H1 (cell line): ENCODE data around the gene IL16. TPM values are rescaled to one million over a fixed set of nuclear protein-coding genes. Genes with fewer than 3 reads are reported as not detected.

Experiments
- CTCF ChIA-PET: fragments of 300-600 bp; sonication (Branson Sonifier 250); formaldehyde crosslinking; loops from one replicate; lab custom pipeline; 2021; ENCODE audit not compliant: partially characterized antibody; lab: Charles Lee
- POLR2A ChIA-PET: fragments of 300-600 bp; sonication (Branson Sonifier 250); formaldehyde crosslinking; loops from one replicate; lab custom pipeline; 2021; ENCODE audit warnings: inconsistent platforms; ENCODE audit not compliant: partially characterized antibody; lab: Charles Lee
- DNase-seq, 2 experiments: peaks; one replicate each; pipeline versions ENCODE4 v3.0.0 to v3.0.0-alpha.2; 2010 to 2022; ENCODE audit warnings: low spot score in 2 of 2, low read depth in 1 of 2, mixed read lengths in 1 of 2
- FAIRE-seq: peaks from 2 replicates; lab custom pipeline; 2011; peaks lifted over from hg19 to GRCh38; lab: Jason Lieb, UNC
- H2AFZ ChIP-seq: 2 replicates; pipeline ENCODE4 v1.8.1; 2012; ENCODE audit warnings: low read length, inconsistent platforms
- H2AK5ac ChIP-seq: 2 replicates; pipeline ENCODE4 v1.6.1; 2013; ENCODE audit warnings: low read depth, low read length
- H2BK120ac ChIP-seq: replicated peaks from 2 replicates; pipeline ENCODE3; 2013; ENCODE audit warnings: low read depth, low read length, inconsistent platforms
- H2BK12ac ChIP-seq: 2 replicates; pipeline ENCODE4 v1.6.1; 2013; ENCODE audit warnings: low read depth, low read length
- H2BK15ac ChIP-seq: 2 replicates; pipeline ENCODE4 v1.6.1; 2013; ENCODE audit warnings: low read length
- H2BK20ac ChIP-seq: 2 replicates; pipeline ENCODE4 v1.6.1; 2013; ENCODE audit warnings: low read length
- H2BK5ac ChIP-seq: 2 replicates; pipeline ENCODE4 v1.6.1; 2013; ENCODE audit warnings: low read depth, low read length
- H3K14ac ChIP-seq: 2 replicates; pipeline ENCODE4 v1.6.1; 2013; ENCODE audit warnings: inconsistent platforms; ENCODE audit not compliant: insufficient read length
- H3K18ac ChIP-seq: 2 replicates; pipeline ENCODE4 v1.6.1; 2013; ENCODE audit warnings: low read length; ENCODE audit errors: extremely low read depth
- H3K23ac ChIP-seq: 2 replicates; pipeline ENCODE4 v1.6.1; 2013; ENCODE audit warnings: inconsistent platforms; ENCODE audit not compliant: insufficient read length
- H3K23me2 ChIP-seq: 2 replicates; pipeline ENCODE4 v1.6.1; 2013; ENCODE audit warnings: low read depth, low read length
- H3K27ac ChIP-seq: 2 replicates; pipeline ENCODE4 v1.6.1; 2011; ENCODE audit warnings: low read depth, low read length, inconsistent platforms
- H3K27me3 ChIP-seq, 4 experiments: replicated peaks in 1 of 4; 1 replicate in 1 of 4; 2 replicates in 3 of 4; pipeline versions ENCODE4 v1.6.1 to v1.8.1; 2011 to 2013; ENCODE audit warnings: low read length in 3 of 4, mild to moderate bottlenecking in 3 of 4, inconsistent platforms in 2 of 4, mixed read lengths in 2 of 4, moderate library complexity in 1 of 4; ENCODE audit not compliant: control insufficient read depth in 3 of 4, insufficient read depth in 3 of 4; ENCODE audit errors: extremely low read depth in 1 of 4
- H3K36me3 ChIP-seq, 4 experiments: 2 replicates each; pipeline versions ENCODE4 v1.6.1 to v1.8.1; 2011 to 2013; ENCODE audit warnings: mild to moderate bottlenecking in 4 of 4, low read length in 3 of 4, moderate library complexity in 2 of 4, control low read depth in 1 of 4, inconsistent platforms in 1 of 4; ENCODE audit not compliant: insufficient read depth in 4 of 4, control insufficient read depth in 2 of 4
- H3K4ac ChIP-seq: replicated peaks from 2 replicates; pipeline ENCODE3; 2013; ENCODE audit warnings: low read length, low read depth, mixed read lengths, inconsistent platforms; ENCODE audit not compliant: insufficient read length
- H3K4me1 ChIP-seq, 4 experiments: replicated peaks in 1 of 4; 1 replicate in 1 of 4; 2 replicates in 3 of 4; pipeline versions ENCODE4 v1.6.1 to v1.8.1; 2011 to 2013; ENCODE audit warnings: low read length in 3 of 4, inconsistent platforms in 2 of 4, mixed read lengths in 1 of 4; ENCODE audit not compliant: insufficient read depth in 4 of 4, control insufficient read depth in 3 of 4
- H3K4me2 ChIP-seq, 2 experiments: 2 replicates each; pipeline versions ENCODE4 v1.6.1 to v1.8.1; 2011 to 2013; ENCODE audit warnings: low read depth in 2 of 2, low read length in 2 of 2, control low read depth in 1 of 2, inconsistent platforms in 1 of 2, mild to moderate bottlenecking in 1 of 2; ENCODE audit not compliant: insufficient read depth in 1 of 2
- H3K4me3 ChIP-seq, 4 experiments: fragments of 200-600, 300-600 bp in 1 of 4; sonication (generic), shearing (Covaris generic), sonication (Bioruptor Twin) in 1 of 4; 2 replicates each; pipeline versions ENCODE4 v1.5.1 to v1.8.1; 2011 to 2016; ENCODE audit warnings: low read length in 4 of 4, low read depth in 3 of 4, control low read depth in 2 of 4, inconsistent platforms in 2 of 4, mild to moderate bottlenecking in 2 of 4, mixed read lengths in 1 of 4, moderate library complexity in 1 of 4; ENCODE audit not compliant: insufficient read depth in 2 of 4; ENCODE audit errors: extremely low read depth in 1 of 4
- H3K56ac ChIP-seq: replicated peaks from 2 replicates; pipeline ENCODE3; 2013; ENCODE audit warnings: low read depth, mild to moderate bottlenecking, mixed read lengths, low read length, inconsistent platforms; ENCODE audit not compliant: insufficient read length
- H3K79me1 ChIP-seq: 2 replicates; pipeline ENCODE4 v1.6.1; 2013; ENCODE audit warnings: low read depth, low read length, control low read depth
- H3K79me2 ChIP-seq, 2 experiments: 2 replicates each; pipeline versions ENCODE4 v1.6.1 to v1.8.1; 2012 to 2013; ENCODE audit warnings: low read length in 2 of 2, mild to moderate bottlenecking in 2 of 2, inconsistent platforms in 1 of 2; ENCODE audit not compliant: insufficient read depth in 2 of 2, control insufficient read depth in 1 of 2
- H3K9ac ChIP-seq, 4 experiments: replicated peaks in 1 of 4; 1 replicate in 1 of 4; 2 replicates in 3 of 4; pipeline versions ENCODE4 v1.6.1 to v1.8.1; 2011 to 2013; ENCODE audit warnings: low read depth in 3 of 4, low read length in 3 of 4, control low read depth in 2 of 4, mild to moderate bottlenecking in 2 of 4, moderate library complexity in 2 of 4, inconsistent platforms in 1 of 4; ENCODE audit errors: extremely low read depth in 1 of 4
- H3K9me3 ChIP-seq, 2 experiments: 2 replicates each; pipeline versions ENCODE4 v1.6.1 to v1.8.1; 2012 to 2013; ENCODE audit warnings: mild to moderate bottlenecking in 2 of 2, moderate library complexity in 2 of 2, control low read depth in 1 of 2, inconsistent platforms in 1 of 2, low read depth in 1 of 2, low read length in 1 of 2, mixed read lengths in 1 of 2; ENCODE audit not compliant: insufficient read depth in 2 of 2
- H4K20me1 ChIP-seq, 2 experiments: replicated peaks in 1 of 2; 2 replicates each; pipeline versions ENCODE3 to v1.8.1; 2011 to 2013; ENCODE audit warnings: inconsistent platforms in 2 of 2, low read length in 2 of 2, mild to moderate bottlenecking in 1 of 2; ENCODE audit not compliant: insufficient read depth in 2 of 2, control insufficient read depth in 1 of 2
- H4K5ac ChIP-seq: 2 replicates; pipeline ENCODE4 v1.6.1; 2013; ENCODE audit warnings: low read length, low read depth, mixed read lengths, inconsistent platforms; ENCODE audit not compliant: insufficient read length
- H4K8ac ChIP-seq: 2 replicates; pipeline ENCODE4 v1.8.0; 2013; ENCODE audit warnings: mild to moderate bottlenecking, moderate library complexity, low read length, inconsistent platforms; ENCODE audit not compliant: insufficient read depth; ENCODE audit errors: extremely low read depth
- H4K91ac ChIP-seq: replicated peaks from 2 replicates; pipeline ENCODE3; 2013; ENCODE audit warnings: low read length, mixed read lengths, inconsistent platforms; ENCODE audit not compliant: insufficient read length
- BCL11A ChIP-seq, 2 experiments: IDR thresholded peaks; one replicate each; pipeline ENCODE4 v1.6.1; 2011; ENCODE audit warnings: low read depth in 2 of 2, low read length in 2 of 2, mild to moderate bottlenecking in 2 of 2
- WGBS, 2 experiments: shearing (Covaris generic) in 1 of 2; methylation state at CpG; one replicate each; pipeline versions ENCODE4 v1.1.6 to v1.1.7; 2013 to 2015; ENCODE audit warnings: low lambda C conversion rate in 2 of 2, mixed read lengths in 2 of 2, inconsistent platforms in 1 of 2, low coverage in 1 of 2, missing lambda C conversion rate in 1 of 2; ENCODE audit not compliant: insufficient replicate concordance in 2 of 2, insufficient coverage in 1 of 2, insufficient read length in 1 of 2; ENCODE audit errors: extremely low coverage in 1 of 2, missing lambda C conversion rate in 1 of 2; 5-methylcytosine and 5-hydroxymethylcytosine counted together
- polyA plus RNA-seq, 7 experiments: library from polyadenylated mRNA; depleted of rRNA in 3 of 7; stranded (reverse) in 5 of 7; unstranded in 2 of 7; fragments of >200 nt in 5 of 7; fragments of 200-250 nt in 2 of 7; gene quantifications; 1 replicate in 5 of 7; 2 replicates in 1 of 7; 4 replicates in 1 of 7; pipeline versions ENCODE4 v1.2.1 to v1.2.3, GENCODE V29; 2011 to 2013; ENCODE audit warnings: missing spikeins in 2 of 7, mixed read lengths in 2 of 7
- total RNA-seq: library from RNA; stranded (reverse); fragmentation: NEBNext Ultra II Directional; extraction: Animal tissue kit (Norgen Biotek cat#: 25700); gene quantifications from 2 replicates; pipeline ENCODE4 v1.2.1, GENCODE V29; 2021

Gene IL16
- total and polyA plus RNA-seq, 2 of the 8 experiments (the other 6 are each of a cell fraction or from before 2014, with no cell fraction given), result 0.03 to 0.09 TPM

- no peak overlapping the region for H3K4me3 ChIP-seq
- H3K79me1 ChIP-seq, result no peaks in the 10 kb centered on the region
- no peak overlapping the region for H2AFZ ChIP-seq
- DNase-seq (no peak), FAIRE-seq (no peak)
- no peak overlapping the region for H2BK120ac ChIP-seq
- H3K14ac ChIP-seq, result no peak overlapping the region
- POLR2A ChIA-PET, result no interaction called here
- WGBS, 2 experiments, result 94% methylated on average over 10 of the region's 11 CpGs; no CpG with 5 or more reads in 1 of the 2 experiments
- H3K9ac ChIP-seq, result no peak overlapping the region
- H3K9me3 ChIP-seq, result no peaks in the 10 kb centered on the region
- no peaks in the 10 kb centered on the region for H3K23me2 ChIP-seq
- H3K27me3 ChIP-seq, result no peaks in the 10 kb centered on the region
- H3K18ac ChIP-seq, result no peak overlapping the region
- H3K23ac ChIP-seq, result no peak overlapping the region
- no peaks in the 10 kb centered on the region for H4K20me1 ChIP-seq
- CTCF ChIA-PET, result interaction anchor here (0.6 to 11.9 kb wide), 12 partner anchors 8 to 940 kb away, joined by 3 to 162 read pairs (median 4); no protein-coding TSS in a partner anchor
- H4K8ac ChIP-seq, result no peak overlapping the region
- no peaks in the 10 kb centered on the region for H3K79me2 ChIP-seq
- H2BK5ac ChIP-seq, result no peak overlapping the region
- H3K4ac ChIP-seq, result no peak overlapping the region
- H2BK20ac ChIP-seq, result no peak overlapping the region
- no peak overlapping the region for H2BK12ac ChIP-seq
- H3K56ac ChIP-seq, result no peak overlapping the region
- no peak overlapping the region for H2BK15ac ChIP-seq
- no peak overlapping the region for H2AK5ac ChIP-seq
- TF ChIP-seq BCL11A (IDR thresholded peaks at IDR 0.05; ENCODE audit: low read depth in 2 of 2, low read length in 2 of 2), result no peak
- no peak overlapping the region for H3K27ac ChIP-seq
- H4K91ac ChIP-seq, result no peak overlapping the region
- H3K4me1 ChIP-seq, result no peaks in the 10 kb centered on the region
- no peaks in the 10 kb centered on the region for H3K36me3 ChIP-seq
- no peak overlapping the region for H4K5ac ChIP-seq
- no peak overlapping the region for H3K4me2 ChIP-seq
These were observed 36.1 kb upstream of the IL16 start for GRCh38 chr15:81160312-81161159.
